DMS 273 (cell line): Measurements from ENCODE around the gene RABEP1.

ENCODE experiments used
- DNase-seq: peaks from one replicate; lab custom pipeline; 2025; ENCODE audit not compliant: unreplicated experiment; lab: John Stamatoyannopoulos, UW

Gene RABEP1

DNA sequence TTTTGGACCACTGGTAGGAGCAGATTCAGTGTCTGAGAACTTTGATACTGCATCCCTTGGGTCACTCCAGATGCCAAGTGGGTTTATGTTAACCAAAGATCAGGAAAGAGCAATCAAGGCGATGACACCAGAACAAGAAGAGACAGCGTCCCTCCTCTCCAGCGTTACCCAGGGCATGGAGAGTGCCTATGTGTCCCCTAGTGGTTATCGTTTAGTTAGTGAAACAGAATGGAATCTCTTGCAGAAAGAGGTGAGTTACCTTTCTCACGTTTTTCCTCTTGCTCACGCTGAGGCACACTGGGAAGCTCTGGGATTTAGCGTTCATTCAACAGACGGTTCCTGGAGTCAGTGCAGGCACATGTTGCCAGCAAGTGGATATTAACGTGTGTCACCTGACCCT lies 79.3 kb downstream of the RABEP1 start:
- DNase-seq = no peak

DNA sequence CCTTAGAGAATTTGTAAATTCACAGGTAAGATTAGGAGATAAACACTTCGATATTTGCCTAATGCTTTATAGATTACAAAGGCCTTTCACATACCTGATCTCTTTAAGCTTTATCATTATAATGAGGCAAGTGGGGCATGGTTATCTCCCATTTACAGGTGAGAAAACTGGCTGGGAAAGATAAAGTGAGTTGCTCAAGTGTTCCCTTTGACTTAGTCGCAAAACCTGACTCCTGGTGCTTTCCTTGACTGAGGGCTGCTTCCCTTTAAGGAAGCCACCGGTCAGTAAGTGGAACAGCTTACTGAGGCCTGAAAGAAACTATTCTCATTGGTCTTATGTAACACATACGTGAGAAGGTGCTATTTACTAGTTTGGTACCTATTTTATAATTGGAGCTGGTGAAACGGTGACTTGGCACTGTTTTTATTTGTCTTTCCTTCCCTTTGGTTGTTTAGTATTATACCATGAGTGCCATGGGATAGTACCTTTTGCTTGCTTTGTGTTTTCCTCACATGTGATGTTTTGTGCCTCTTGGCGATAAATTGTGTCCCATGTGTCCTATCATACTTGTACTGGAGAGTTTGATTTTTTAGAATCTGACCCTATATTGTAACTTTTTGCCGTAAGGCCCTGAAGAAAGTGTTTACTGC lies 80.2 kb downstream of the RABEP1 start:
- no peak for DNase-seq

DNA sequence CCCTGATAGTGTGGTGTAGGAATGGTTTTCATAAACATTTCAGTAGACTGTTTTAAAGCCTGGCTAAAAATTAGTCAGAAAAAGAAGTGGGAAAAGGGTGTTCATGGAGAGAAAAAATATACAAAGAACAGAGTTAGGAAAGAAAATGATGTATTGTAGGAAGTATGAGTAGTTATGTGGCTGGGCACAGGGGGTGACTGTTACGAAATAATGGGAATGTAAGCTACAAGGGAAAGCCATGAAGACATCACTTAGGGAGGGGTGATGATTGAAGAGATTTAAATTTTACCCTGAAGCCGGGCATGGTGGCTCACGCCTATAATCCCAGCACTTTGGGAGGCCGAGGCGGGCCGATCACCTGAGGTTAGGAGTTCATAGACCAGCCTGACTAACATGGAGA lies 82.1 kb downstream of the RABEP1 start:
- no peak for DNase-seq

DNA sequence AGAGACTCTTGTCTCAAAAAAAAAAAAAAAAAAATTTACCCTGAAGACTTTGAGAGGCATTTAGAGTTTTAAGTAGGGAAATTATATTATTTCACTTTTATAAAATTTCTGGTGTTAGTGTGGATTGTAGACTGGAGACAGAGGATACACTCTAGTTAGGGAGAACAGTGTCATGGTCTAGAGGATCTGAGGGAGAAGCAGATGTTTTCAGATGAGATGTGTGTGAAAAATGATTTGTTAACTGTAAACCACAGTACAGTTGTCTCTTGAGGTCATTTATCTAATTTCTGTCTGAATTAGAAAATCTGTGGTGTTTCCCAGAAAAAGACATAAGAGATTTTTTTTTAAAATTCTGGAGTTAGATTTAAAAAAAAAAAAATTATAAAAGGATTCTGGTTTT lies 82.6 kb downstream of the RABEP1 start:
- DNase-seq = no peak

DNA sequence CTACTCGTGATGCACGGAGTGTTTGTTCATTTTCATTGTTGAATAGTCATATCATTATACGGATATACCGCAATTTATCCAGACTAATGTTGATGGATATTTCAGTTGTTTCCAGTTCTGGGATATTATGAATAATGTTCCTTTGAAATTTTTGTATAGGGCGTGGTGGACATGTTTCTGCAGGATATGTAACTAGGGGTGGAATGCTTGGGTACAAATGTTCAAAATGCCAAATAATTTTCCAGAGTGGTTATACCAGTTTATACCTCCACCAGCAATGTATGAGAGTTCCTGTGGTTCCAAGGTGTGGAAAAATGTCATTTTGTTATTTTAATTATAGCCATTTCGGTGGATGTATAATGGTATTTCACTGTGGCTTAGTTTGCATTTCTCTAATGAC lies 83.7 kb downstream of the RABEP1 start:
- no peak for DNase-seq

DNA sequence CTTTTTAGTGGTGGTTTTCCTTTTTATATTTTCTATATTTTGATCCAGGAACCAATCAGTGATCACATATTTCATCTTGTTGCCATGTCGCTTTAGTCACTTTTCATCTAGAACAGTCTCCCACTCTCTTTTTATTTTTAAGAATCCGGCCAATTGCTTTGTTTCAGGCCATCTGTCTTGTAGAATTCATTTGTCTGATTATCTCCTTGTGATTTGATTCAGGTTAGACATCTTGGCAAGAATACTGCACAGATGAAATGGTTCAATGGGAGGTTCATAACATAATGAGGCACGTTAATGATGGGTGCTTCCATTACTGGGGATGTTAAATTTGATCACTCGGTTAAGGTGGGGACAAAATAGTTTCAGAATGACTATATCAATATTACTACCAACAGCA lies 88.3 kb downstream of the RABEP1 start:
- no peak for DNase-seq

DNA sequence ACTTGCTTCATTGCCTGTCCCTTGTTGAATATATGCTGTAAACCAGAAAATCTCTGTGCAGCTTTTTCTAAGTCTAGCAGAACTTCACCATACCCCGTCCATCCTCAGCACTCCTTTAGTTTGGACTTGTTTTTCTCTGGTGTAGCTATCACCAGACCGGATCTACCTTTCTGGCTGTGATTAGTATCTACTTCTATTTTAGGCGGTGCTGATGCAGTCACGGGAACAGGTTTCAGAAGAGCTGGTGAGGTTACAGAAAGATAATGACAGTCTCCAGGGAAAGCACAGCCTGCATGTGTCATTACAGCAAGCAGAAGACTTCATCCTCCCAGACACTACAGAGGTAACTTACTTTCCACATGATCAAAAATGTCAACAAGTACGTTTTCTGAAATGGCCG lies 91.0 kb downstream of the RABEP1 start:
- DNase-seq = no peak

DNA sequence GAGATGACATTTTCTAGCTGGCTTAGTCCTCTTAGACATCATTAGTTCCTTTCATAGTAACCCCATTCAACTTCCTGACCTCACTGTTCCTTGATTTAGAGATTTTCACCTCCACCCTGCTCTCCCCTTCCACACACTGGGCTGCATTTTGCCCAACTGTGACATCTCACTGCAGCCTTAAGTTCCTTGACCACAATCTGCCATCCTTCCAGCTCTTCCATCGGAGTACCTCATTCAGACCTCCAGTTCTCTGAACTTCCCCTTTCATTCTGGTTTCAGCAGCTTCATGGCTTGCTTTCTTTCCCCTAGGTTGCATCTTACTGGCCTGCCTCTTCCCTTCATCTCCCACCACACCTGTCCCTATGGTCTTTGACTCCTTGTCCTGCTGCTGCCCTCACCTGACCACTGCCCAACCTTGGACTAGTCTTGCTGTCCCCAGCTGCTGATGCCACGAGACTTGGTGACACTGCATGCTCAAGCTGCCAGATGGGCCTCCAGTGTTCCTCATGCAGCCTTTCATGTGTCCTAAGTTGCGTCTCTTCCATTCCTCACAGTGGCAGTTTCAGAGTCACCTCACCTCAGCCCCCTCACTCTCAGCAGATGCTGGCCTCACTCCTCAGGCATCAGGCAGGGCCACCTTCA lies 96.6 kb downstream of the RABEP1 start:
- DNase-seq = no peak

DNA sequence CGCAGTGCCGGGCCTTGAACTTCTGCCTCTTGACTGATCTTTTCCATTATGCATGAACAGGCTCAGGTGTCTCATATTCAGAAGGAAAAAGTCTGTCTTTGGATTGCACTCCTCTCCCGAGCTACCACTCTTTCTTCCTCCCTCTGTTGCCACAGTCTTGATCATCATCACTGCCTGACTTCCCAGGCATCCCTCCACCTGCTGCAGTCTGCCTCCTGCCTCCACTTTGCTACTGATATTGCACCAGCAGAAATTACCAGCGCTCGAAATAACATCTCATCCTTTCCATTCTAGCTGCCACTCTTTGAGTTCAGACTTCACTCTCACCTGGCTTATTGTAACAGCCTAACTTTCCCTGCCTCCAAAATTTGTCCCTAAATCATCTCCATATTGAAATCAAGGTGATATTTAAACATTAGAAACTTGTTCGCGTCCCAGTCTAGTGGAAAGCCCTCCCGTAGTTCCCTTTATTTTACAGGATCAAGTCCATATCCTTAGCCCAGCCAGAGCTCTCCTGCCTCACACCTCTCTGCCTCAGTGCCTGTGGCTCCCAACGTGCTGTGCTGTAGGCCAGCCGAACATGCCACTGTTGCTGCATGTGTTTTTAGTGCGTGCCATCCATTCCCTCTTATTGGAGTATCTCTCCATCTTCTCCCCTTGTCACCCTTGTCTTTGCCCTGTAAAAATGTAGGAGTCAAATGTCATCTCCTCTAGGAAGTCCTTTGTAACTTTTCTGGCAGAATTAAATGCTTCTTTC lies 97.4 kb downstream of the RABEP1 start:
- no peak for DNase-seq

DNA sequence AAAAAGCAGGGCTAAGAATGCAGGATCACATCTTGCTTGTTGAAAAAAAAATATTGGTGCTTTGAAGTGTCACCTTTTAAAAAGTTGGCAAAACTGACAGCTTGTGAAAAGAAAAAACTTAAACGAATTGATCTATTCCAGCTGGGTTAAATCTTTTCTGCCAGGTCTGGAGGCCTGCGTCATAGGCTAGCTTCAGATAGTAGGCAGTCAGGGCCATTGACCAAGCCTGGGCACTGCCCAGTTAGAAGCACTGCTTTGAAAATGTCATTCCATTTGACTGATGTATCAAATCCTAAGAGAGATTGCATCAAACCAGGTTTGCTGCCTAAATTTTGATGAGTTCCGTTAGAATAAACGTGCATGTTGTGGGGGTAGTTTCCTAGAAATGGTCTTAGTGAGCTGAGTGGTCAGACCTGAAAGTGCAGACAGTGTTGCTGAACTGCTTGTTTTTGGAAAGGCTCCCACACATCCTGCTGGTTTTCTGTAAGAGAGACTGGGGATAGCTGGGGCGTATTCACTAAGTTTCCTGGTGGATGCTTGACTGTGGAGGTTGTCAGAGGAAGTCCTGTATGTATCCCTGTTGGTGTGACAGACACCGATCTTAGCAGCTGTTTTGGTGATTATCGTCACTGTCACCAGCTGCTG lies 98.5 kb downstream of the RABEP1 start:
- DNase-seq = no peak

DNA sequence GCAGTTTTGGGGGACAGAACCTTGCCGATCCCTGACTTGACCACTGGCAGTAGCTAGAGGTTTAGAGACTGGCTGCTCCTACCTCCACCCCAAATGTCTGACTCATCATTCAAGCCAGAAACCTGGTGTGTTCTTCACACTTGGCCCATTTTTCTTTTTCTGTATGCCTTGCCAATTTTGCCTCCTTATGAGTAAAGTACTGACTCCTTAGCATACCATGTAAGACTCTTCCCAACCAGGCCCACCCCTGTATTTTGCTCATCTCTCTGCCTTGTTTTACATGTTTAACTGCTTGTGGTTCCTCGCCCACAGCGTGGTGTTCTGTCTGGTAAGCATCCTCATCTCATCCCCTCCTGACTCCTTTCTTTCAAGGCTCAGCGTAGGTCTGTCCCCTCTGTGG lies 99.5 kb downstream of the RABEP1 start:
- DNase-seq = no peak

DNA sequence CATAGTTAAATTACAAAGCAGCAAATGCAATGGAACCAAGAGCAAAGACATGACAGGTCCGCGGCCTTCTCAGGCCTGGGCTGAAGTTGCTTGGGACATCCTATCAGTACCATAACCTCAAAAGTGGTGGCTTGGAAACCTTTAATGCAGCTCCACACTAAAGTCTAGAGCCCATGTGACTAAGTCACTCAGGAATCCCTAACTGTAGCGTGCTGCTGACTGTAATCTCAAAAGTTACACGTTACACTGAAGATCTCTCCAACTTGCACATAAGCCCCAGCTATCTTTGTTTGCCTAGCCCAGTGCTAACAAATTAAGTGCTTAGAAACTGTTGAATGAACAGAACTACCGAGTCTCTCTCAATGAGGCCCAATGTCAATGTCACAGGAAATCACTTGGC lies 109.6 kb downstream of the RABEP1 start:
- no peak for DNase-seq

DNA sequence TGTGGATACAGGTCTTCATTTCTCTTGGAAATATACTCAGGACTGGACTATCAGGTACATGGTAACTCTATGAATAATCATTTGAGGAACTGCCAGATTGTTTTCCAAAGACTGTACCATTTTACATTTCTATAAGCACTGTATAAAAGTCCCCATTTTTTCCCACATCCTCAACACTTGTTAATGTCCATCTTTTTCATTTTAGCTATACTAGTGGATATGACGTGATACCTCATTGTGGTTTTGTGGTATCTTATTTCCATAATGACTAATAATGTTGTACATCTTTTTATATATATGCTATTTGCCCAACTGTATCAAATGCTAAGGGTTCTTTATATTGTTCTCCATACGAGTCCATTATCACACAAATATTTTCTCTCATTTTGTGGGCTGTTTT lies 114.5 kb downstream of the RABEP1 start:
- DNase-seq = no peak

DNA sequence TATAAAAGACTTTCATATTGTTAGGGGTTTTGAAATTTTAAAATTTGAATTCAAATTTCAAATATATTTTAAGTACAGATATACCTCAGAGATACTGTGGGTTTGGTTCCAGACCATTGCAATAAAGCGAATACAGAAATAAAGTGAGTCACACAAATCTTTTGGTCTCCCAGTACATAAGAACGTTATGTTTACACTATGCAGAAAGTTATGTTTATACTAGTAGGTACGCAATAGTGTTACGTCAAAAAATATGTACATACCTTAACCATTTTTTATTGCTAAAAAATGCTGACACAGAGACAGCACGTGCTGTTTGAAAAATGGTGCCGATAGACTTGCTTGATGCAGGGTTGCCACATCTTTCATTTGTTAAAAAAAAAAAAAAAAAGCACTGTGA lies 117.7 kb downstream of the RABEP1 start:
- no peak for DNase-seq

DNA sequence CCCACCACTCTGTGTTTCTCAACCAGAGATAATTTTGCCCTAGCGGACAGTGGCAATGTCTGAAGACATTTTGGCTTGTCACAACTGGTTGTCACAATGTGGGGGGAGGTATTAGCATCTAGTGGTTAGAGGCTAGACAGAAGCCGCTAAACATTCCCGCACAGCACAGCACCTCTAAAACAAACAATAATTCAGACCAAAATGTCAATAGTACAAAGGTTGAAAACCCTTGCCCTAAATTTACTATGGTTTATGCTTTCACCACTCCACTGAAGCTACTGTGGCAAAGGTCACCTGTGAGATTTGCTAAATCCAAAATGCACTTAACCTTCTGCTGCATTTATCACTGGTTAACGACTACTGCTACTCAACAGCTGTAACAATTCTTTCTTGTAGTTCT lies 123.3 kb downstream of the RABEP1 start:
- no peak for DNase-seq

DNA sequence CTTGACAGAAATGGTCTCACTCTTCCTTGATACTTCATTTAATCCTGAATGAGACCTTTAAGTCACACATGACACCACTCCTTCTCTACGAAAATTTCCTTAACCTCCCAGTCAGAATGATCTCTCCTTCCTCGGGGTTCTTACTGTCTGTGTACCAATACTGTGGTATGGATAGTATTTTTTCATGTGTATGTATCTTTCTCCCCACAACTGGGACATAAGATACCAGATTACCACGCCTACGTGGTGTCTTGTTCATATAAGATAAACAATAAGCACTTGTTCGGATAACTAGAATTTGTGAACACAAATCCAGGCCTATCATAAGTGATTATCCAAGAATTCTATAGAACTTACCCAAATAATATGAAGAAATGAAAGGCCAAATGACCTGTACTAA lies 126.1 kb downstream of the RABEP1 start:
- no peak for DNase-seq

DNA sequence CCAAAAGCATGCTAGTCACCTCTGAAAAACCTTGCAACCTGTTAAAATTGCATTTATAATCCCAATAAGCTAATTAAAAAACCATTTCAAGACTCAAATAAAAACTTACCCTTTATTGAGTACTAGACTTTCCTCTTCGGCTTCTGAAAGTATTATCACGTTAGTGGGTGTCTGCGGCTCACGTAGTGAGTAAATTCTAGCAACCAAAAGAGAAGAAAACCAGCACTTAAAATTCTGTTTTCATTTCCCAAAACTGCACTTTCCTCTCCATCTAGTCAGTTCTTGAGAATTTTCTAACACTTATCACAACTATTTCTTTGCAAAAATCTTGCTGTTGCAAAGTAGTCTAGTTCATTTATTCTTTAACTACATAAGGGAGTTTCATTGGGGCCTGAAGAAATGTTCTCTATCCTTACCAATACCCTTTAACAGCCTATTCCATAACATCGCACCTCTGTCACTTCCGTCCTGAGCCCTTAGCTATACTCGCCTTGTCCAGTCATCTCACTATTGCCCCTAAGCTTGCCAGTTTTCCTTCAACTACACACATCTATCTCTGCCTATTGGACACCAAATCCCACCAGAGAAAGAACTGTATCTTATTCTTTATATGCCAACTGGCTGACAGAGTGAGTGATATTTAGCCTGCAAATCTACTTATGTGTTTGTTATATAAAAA lies 128.6 kb downstream of the RABEP1 start:
- no peak for DNase-seq

DNA sequence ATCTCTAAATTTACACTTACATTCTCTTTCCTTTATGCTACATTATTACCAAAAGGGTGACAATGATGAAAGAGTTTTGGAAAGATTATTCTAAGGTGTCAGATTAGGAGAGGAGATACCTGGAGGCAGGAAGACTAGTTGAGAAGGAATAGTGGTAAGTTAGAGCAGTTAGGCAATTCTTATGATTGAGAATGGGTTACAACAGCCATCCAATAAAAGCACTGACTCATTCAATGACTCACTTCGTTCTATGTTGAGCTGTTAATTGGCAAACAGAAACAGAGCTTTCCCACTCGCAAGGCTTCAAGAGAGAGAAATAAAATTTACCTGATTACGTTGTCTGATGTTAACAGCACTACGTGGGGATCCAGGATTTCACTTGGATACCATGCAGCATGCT lies 131.6 kb downstream of the RABEP1 start:
- no peak for DNase-seq

DNA sequence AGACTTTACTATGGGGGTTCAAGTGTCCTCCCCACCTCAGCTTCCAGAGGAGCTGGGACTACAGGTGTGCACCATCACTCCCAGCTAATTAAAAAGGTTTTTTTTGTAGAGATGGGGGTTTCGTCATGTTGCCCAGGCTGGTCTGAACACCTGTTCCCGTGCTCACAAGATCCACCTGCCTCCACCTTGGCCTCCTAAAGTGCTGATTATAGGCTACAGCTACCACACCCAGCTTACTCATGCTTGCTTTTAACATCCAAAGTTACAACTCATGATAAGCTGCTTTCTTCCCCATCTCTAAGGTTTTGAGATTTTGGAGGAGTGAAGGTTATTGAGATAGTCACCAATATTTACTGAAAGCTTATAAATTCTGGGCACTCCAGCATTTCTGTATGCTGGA lies 134.8 kb downstream of the RABEP1 start:
- no peak for DNase-seq

DNA sequence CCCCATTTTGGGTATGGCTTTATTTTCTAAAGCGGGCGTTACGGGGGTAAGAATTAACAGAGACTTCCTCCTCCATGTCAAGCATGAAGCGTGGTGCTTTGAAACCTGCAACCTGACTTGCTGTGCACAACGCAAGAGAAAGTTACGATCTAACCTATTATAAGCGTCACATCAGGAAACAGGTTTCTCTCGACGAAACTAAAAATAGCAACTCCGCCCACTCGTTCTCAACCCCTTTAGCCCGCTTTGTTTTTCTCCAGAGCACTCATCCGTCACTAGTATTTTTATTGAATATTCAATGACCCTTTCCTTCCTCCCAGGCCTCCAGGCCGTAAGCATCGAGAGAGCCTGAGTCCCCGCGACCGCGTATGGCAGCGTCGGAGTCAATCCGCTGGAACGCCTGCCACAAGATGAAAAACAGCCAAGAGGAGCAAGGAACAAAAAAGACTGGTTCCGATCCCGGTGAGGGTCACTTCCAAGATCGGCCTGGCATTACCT lies 136.8 kb downstream of the RABEP1 start:
- DNase-seq = peak; percentile 56

DNA sequence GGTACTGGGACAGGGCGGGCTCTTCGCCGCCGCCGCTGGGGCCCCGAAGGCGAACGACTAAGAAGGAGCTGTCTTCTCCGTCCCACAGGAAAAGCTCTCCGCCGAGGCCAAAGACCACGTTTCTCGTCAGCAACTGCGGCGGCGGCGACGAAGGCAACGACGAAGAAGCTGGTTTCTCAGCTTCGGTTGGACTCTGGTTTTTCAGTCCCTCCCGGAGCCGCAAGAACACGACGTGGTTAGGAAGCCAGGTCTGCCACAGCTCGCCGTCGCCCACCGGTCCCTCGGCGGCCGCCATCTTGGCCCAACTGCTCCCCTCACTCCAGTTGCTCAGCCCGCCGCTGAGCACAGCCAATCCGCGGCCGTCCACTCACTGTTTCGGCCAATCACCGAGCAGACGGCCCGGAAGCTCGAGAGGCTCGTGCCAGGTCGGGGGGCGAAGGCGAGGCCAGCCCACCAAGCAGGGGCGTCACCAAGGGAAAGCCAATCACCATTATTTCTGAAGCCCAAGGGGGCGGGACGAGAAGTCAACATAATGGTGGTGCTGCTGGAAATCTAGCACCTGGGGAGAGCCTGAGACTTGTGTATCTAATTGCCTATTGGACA lies 137.4 kb downstream of the RABEP1 start, which contains the start of gene NUP88:
TSS of gene NUP88 (minus strand) at position 307 of the 603 bp plus-strand sequence. CDS start at position 295, 12 bp downstream.
- peak; percentile 97 for DNase-seq
